CD4-positive, alpha-beta memory T cell (primary cell): ENCODE measurements around the gene MLLT6. TPM values are rescaled to one million over a fixed set of nuclear protein-coding genes. Genes with fewer than 3 reads are reported as not detected.

ENCODE experiments used
- CTCF ChIA-PET: fragments of 350-600 bp; sonication (Branson Sonifier 250); formaldehyde crosslinking; loops from one replicate; lab custom pipeline; 2021; ENCODE audit warnings: inconsistent platforms; ENCODE audit not compliant: partially characterized antibody; lab: Charles Lee
- POLR2A ChIA-PET: fragments of 350-600 bp; sonication (Branson Sonifier 250); formaldehyde crosslinking; loops from one replicate; lab custom pipeline; 2021; ENCODE audit not compliant: partially characterized antibody; lab: Charles Lee
- DNase-seq, 5 donors: peaks; one replicate each; pipeline versions ENCODE4 v3.0.0 to v3.0.0-alpha.2; 2020 to 2022; ENCODE audit warnings: mixed read lengths in 1 of 5
- H3K27ac ChIP-seq: one replicate; pipeline ENCODE4 v1.7.0; 2013; ENCODE audit warnings: low read depth, low read length
- H3K27me3 ChIP-seq: 2 replicates; pipeline ENCODE4 v1.7.0; 2013; ENCODE audit warnings: mild to moderate bottlenecking, low read length, moderate library complexity; ENCODE audit not compliant: insufficient read depth
- H3K36me3 ChIP-seq: 2 replicates; pipeline ENCODE4 v1.7.0; 2013; ENCODE audit warnings: mild to moderate bottlenecking, low read length, moderate library complexity; ENCODE audit not compliant: insufficient read depth
- H3K4me1 ChIP-seq: 2 replicates; pipeline ENCODE4 v1.7.0; 2013; ENCODE audit warnings: mild to moderate bottlenecking, low read length, moderate library complexity; ENCODE audit not compliant: insufficient read depth
- H3K4me3 ChIP-seq, 2 donors: one replicate each; pipeline ENCODE4 v1.7.0; 2013; ENCODE audit warnings: low read length in 2 of 2, mild to moderate bottlenecking in 1 of 2
- H3K9me3 ChIP-seq, 2 donors: one replicate each; pipeline ENCODE4 v1.7.0; 2013; ENCODE audit warnings: low read length in 2 of 2, control low read depth in 1 of 2; ENCODE audit not compliant: control insufficient read depth in 1 of 2
- H3K27ac Mint-ChIP-seq, 7 donors: one replicate each; pipeline ENCODE4 v1.8.0; 2020 to 2021; ENCODE audit warnings: mixed read lengths in 7 of 7, mild to moderate bottlenecking in 6 of 7, inconsistent platforms in 3 of 7, moderate library complexity in 3 of 7
- H3K27me3 Mint-ChIP-seq, 2 donors: one replicate each; pipeline ENCODE4 v1.8.0; 2020 to 2021; ENCODE audit warnings: mixed read lengths in 2 of 2
- H3K36me3 Mint-ChIP-seq, 2 donors: one replicate each; pipeline ENCODE4 v1.8.0; 2020 to 2021; ENCODE audit warnings: mixed read lengths in 2 of 2, inconsistent platforms in 1 of 2, mild to moderate bottlenecking in 1 of 2
- H3K4me1 Mint-ChIP-seq, 4 donors: one replicate each; pipeline ENCODE4 v1.8.0; 2020 to 2021; ENCODE audit warnings: mixed read lengths in 4 of 4, mild to moderate bottlenecking in 1 of 4
- H3K4me3 Mint-ChIP-seq, 8 donors: one replicate each; pipeline ENCODE4 v1.8.0; 2020 to 2021; ENCODE audit warnings: mixed read lengths in 8 of 8, mild to moderate bottlenecking in 7 of 8, moderate library complexity in 6 of 8, inconsistent platforms in 3 of 8
- H3K9me3 Mint-ChIP-seq, 8 donors: one replicate each; pipeline ENCODE4 v1.8.0; 2020 to 2021; ENCODE audit warnings: mixed read lengths in 8 of 8, mild to moderate bottlenecking in 5 of 8, inconsistent platforms in 3 of 8, moderate library complexity in 1 of 8
- intact Hi-C: fragments of 100-400 bp; cut with micrococcal nuclease; formaldehyde crosslinking; loops from one replicate; pipeline ENCODE4 v1.15.1; 2023
- polyA plus RNA-seq, 2 donors: library from polyadenylated mRNA; unstranded; fragments of 300-500 nt; fragmentation: Illumina TruSeq; gene quantifications; one replicate each; pipeline ENCODE4 v1.2.3, GENCODE V29; 2021
- total RNA-seq, 2 experiments: library from RNA; stranded (reverse); gene quantifications; one replicate each; pipeline ENCODE4 v1.2.3, GENCODE V29; 2021

MLLT6 gene
- total and polyA plus RNA-seq, 4 experiments from 2014 or later, result 3.0 to 505 (median 254) TPM

DNA sequence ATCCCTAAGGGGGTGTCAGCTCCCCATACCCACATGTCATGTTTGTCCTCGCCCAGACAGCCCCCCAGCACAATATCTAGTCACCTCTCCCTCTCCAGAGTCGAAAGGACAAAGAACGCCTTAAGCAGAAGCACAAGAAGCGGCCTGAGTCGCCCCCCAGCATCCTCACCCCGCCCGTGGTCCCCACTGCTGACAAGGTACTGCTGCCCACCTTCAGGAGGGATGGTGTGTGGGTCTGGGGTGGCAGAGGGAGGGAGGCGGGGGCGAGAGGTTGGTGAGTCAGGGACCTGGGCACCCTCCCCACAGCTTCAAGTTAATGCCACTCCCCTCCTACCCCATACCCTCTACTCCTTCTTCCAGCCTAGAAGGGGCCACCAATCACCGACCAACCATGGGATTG, 7.5 kb downstream of the MLLT6 start:
- intact Hi-C loops, result no loop called here

DNA sequence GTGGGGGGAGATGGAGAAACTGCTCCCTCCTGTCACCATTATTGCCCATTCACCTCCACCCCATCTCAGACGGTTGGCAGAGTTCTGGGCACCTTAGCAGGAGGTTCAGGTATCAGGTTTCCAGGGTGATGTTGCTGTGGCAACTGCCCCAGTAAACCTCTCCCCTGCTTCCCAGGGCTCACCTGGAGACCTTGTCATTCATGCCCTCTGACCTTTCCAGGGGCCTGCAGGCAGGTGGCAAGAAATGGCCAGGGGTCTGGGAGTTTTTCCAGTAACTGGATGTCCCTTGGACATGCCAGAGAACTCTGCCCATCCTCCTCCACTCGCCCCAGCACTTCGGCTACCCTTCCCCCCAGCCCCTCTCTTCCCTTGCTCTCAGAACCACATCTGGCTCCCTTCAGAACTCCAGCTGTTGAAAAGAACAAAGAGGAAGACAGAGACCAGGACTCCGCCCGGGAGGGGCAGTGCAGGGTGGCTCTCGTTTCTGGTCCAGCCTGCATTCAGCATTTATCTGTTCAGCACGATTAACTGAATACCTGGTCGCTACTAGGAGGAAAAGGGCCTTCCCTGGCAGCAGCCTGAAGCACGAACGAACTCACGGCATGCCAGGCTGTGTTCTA, 8.5 kb downstream of the MLLT6 start:
- H3K27ac Mint-ChIP-seq, result peak overlapping the region in 3 of 7 donors; percentile 8 to 78 (median 42)

More for the DNA sequence above, 7.5 kb downstream of the MLLT6 start:
- Mint-ChIP-seq H3K36me3 (peaks cover 42 to 79% of the 10 kb centered on the region in 2 donors), H3K27me3 (no peaks in the 10 kb centered on the region), H3K9me3 (no peaks in the 10 kb centered on the region), H3K4me1 (peaks cover 14 to 61% (median 23%) of the 10 kb centered on the region in 4 donors), H3K27ac (peak overlapping the region in 4 of 7 donors; percentile 24 to 59 (median 34)), H3K4me3 (no peak overlapping the region)
- Histone ChIP-seq H3K36me3 (peaks cover 81% of the 10 kb centered on the region), H3K4me3 (no peak overlapping the region), H3K27me3 (no peaks in the 10 kb centered on the region), H3K9me3 (no peaks in the 10 kb centered on the region), H3K4me1 (peaks cover 31% of the 10 kb centered on the region), H3K27ac (no peak overlapping the region)
- DNase-seq, result no peak
- ChIA-PET POLR2A (interaction anchor here (1.1 to 14.0 kb wide), 2 partner anchors 11 to 13 kb away, joined by 4 to 588 read pairs; partner anchors contain the start of gene CISD3), CTCF (no interaction called here)

GRCh38 chr17:38715216-38715943, 10.3 kb downstream of the MLLT6 start:
- peaks cover 15% of the 10 kb centered on the region for H3K4me1 ChIP-seq
- no peaks in the 10 kb centered on the region for H3K9me3 Mint-ChIP-seq
- H3K36me3 Mint-ChIP-seq, result peaks cover 37 to 74% of the 10 kb centered on the region in 2 donors
- DNase-seq, result no peak
- intact Hi-C loops, result no loop called here
- no peak overlapping the region for H3K4me3 Mint-ChIP-seq
- H3K27ac ChIP-seq, result peak overlapping the region; percentile 4
- H3K9me3 ChIP-seq, result no peaks in the 10 kb centered on the region
- H3K27ac Mint-ChIP-seq, result peak overlapping the region in 6 of 7 donors; percentile 18 to 85 (median 66)
- ChIA-PET CTCF (interaction anchor here (1.2 to 2.1 kb wide), 4 partner anchors 13 to 20 kb away, joined by 3 to 8 read pairs (median 5); no protein-coding TSS in a partner anchor), POLR2A (interaction anchor here (0.6 to 5.0 kb wide), 6 partner anchors 10 to 84 kb away, joined by 3 to 56 read pairs (median 9); partner anchors contain the start of genes MLLT6 and PIP4K2B)
- H3K27me3 Mint-ChIP-seq, result no peaks in the 10 kb centered on the region
- no peak overlapping the region for H3K4me3 ChIP-seq
- H3K36me3 ChIP-seq, result peaks cover 82% of the 10 kb centered on the region
- H3K27me3 ChIP-seq, result no peaks in the 10 kb centered on the region
- peaks cover 2 to 44% (median 11%) of the 10 kb centered on the region in 4 donors for H3K4me1 Mint-ChIP-seq

More for the DNA sequence above, 8.5 kb downstream of the MLLT6 start:
- Histone ChIP-seq H3K4me3 (no peak overlapping the region), H3K27me3 (no peaks in the 10 kb centered on the region), H3K27ac (no peak overlapping the region), H3K4me1 (peaks cover 21% of the 10 kb centered on the region), H3K36me3 (peaks cover 88% of the 10 kb centered on the region), H3K9me3 (no peaks in the 10 kb centered on the region)
- ChIA-PET POLR2A (interaction anchor here (1.9 to 14.0 kb wide), 3 partner anchors 8 to 15 kb away, joined by 12 to 588 read pairs (median 34); partner anchors contain the start of genes CISD3 and MLLT6), CTCF (no interaction called here)
- H3K36me3 Mint-ChIP-seq, result peaks cover 42 to 79% of the 10 kb centered on the region in 2 donors
- H3K9me3 Mint-ChIP-seq, result no peaks in the 10 kb centered on the region
- H3K27me3 Mint-ChIP-seq, result no peaks in the 10 kb centered on the region
- DNase-seq, result no peak
- peaks cover 7 to 56% (median 17%) of the 10 kb centered on the region in 4 donors for H3K4me1 Mint-ChIP-seq
- H3K4me3 Mint-ChIP-seq, result no peak overlapping the region
- intact Hi-C loops, result no loop called here

- Mint-ChIP-seq H3K36me3 (peaks cover 39 to 73% of the 10 kb centered on the region in 2 donors), H3K4me3 (no peak overlapping the region), H3K4me1 (peaks cover 9 to 46% (median 13%) of the 10 kb centered on the region in 4 donors), H3K9me3 (no peaks in the 10 kb centered on the region), H3K27ac (peak overlapping the region in 3 of 7 donors; percentile 12 to 70 (median 59)), H3K27me3 (no peaks in the 10 kb centered on the region)
- ChIA-PET CTCF (interaction anchor here (1.3 to 2.1 kb wide), 3 partner anchors 12 to 18 kb away, joined by 4 to 8 read pairs (median 6); no protein-coding TSS in a partner anchor), POLR2A (interaction anchor here (1.2 to 5.0 kb wide), 4 partner anchors 11 to 83 kb away, joined by 3 to 56 read pairs (median 20); partner anchors contain the start of genes CISD3, MLLT6 and PIP4K2B)
- H3K27me3 ChIP-seq, result no peaks in the 10 kb centered on the region
- H3K27ac ChIP-seq, result no peak overlapping the region
- H3K4me3 ChIP-seq, result no peak overlapping the region
- H3K36me3 ChIP-seq, result peaks cover 80% of the 10 kb centered on the region
- intact Hi-C loops, result no loop called here
- DNase-seq, result no peak
- H3K4me1 ChIP-seq, result peaks cover 16% of the 10 kb centered on the region
- no peaks in the 10 kb centered on the region for H3K9me3 ChIP-seq
These were observed 11.4 kb downstream of the MLLT6 start for GRCh38 chr17:38716368-38717005.

GRCh38 chr17:38717139-38717745, 12.2 kb downstream of the MLLT6 start:
- Histone ChIP-seq H3K4me3 (no peak overlapping the region), H3K4me1 (peaks cover 13% of the 10 kb centered on the region), H3K27me3 (no peaks in the 10 kb centered on the region), H3K9me3 (no peaks in the 10 kb centered on the region), H3K36me3 (peaks cover 78% of the 10 kb centered on the region), H3K27ac (no peak overlapping the region)
- intact Hi-C loops, result no loop called here
- peaks cover 9 to 42% (median 13%) of the 10 kb centered on the region in 4 donors for H3K4me1 Mint-ChIP-seq
- ChIA-PET CTCF (interaction anchor here (2.1 to 2.2 kb wide), 2 partner anchors 11 to 18 kb away, joined by 7 to 8 read pairs; no protein-coding TSS in a partner anchor), POLR2A (interaction anchor here (1.2 to 15.9 kb wide), 4 partner anchors 10 to 13 kb away, joined by 6 to 588 read pairs (median 45); partner anchors contain the start of genes CISD3 and MLLT6)
- DNase-seq, result no peak
- no peaks in the 10 kb centered on the region for H3K9me3 Mint-ChIP-seq
- peaks cover 34 to 69% of the 10 kb centered on the region in 2 donors for H3K36me3 Mint-ChIP-seq
- H3K4me3 Mint-ChIP-seq, result no peak overlapping the region
- peak overlapping the region in 6 of 7 donors; percentile 12 to 70 (median 38) for H3K27ac Mint-ChIP-seq
- no peaks in the 10 kb centered on the region for H3K27me3 Mint-ChIP-seq

- peak overlapping the region in 2 of 7 donors; percentile 43 to 91 for H3K27ac Mint-ChIP-seq
- H3K9me3 Mint-ChIP-seq, result no peaks in the 10 kb centered on the region
- Histone ChIP-seq H3K9me3 (no peaks in the 10 kb centered on the region), H3K27me3 (no peaks in the 10 kb centered on the region), H3K27ac (no peak overlapping the region), H3K36me3 (peaks cover 62% of the 10 kb centered on the region), H3K4me1 (peaks cover 22% of the 10 kb centered on the region), H3K4me3 (no peak overlapping the region)
- DNase-seq, result no peak
- CTCF ChIA-PET, result interaction anchor here (0.9 to 2.2 kb wide), 3 partner anchors 9 to 42 kb away, joined by 4 to 7 read pairs (median 6); no protein-coding TSS in a partner anchor
- no peak overlapping the region for H3K4me3 Mint-ChIP-seq
- intact Hi-C loops, result no loop called here
- H3K4me1 Mint-ChIP-seq, result peaks cover 11 to 45% (median 21%) of the 10 kb centered on the region in 4 donors
- POLR2A ChIA-PET, result interaction anchor here (1.2 to 15.9 kb wide), 3 partner anchors 8 to 33 kb away, joined by 4 to 588 read pairs (median 56); partner anchors contain the start of gene MLLT6
- H3K27me3 Mint-ChIP-seq, result no peaks in the 10 kb centered on the region
- H3K36me3 Mint-ChIP-seq, result peaks cover 34 to 69% of the 10 kb centered on the region in 2 donors
These were observed 14.3 kb downstream of the MLLT6 start for GRCh38 chr17:38719289-38719942.
